Mammary epithelial cell (primary cell): ENCODE measurements around the gene INO80C.

Source experiments
- CTCF ChIP-seq, 2 donors: IDR thresholded peaks in 1 of 2; conservative IDR thresholded peaks in 1 of 2; 2 replicates each; pipeline ENCODE4 v1.5.1; 2011 to 2012; ENCODE audit warnings: inconsistent platforms in 2 of 2, low read length in 2 of 2, mild to moderate bottlenecking in 2 of 2, control low read depth in 1 of 2, low read depth in 1 of 2; ENCODE audit not compliant: insufficient read depth in 1 of 2; ENCODE audit errors: extremely low read depth in 1 of 2
- EZH2 ChIP-seq: IDR thresholded peaks from 2 replicates; pipeline ENCODE4 v1.6.1; 2012; ENCODE audit warnings: low read length, inconsistent platforms, borderline replicate concordance

DNA sequence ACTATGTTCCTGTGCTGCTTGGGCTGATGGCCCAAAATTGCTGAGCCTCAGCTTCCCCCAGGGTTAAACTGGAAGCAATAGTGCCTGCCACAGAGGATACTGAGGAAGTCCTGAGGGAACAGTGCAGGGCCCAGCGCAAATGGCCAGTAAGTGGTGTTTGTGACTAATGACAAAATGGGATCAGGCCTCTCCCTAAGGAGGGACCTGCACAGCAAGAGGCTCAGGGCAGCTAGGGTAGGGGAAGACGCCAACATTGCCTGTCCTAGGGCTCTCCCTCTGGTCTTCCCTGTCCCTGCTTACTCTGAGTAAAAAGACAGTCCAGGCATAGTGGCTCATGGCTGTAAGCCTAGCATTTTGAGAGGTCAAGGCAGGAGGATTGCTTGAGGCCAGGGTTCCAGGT lies 37.8 kb downstream of the INO80C start:
- TF ChIP-seq CTCF (conservative IDR thresholded peaks at IDR 0.05 in 1 of 2, IDR thresholded peaks at IDR 0.05 in 1 of 2; ENCODE audit: extremely low read depth in 1 of 2, insufficient read depth in 1 of 2, low read depth in 1 of 2, low read length in 2 of 2) (no peak), EZH2 (no peak)
